Liver (tissue), 9 donors: ENCODE measurements around the gene SH3BP5. TPM values are rescaled to one million over a fixed set of nuclear protein-coding genes. Genes with fewer than 3 reads are reported as not detected.

ENCODE experiments used
- DNase-seq: peaks from one replicate; pipeline ENCODE4 v3.0.0-alpha.2; 2017; ENCODE audit warnings: low spot score
- H3K27ac ChIP-seq, 2 donors: one replicate each; pipeline ENCODE4 v1.7.0; 2013; ENCODE audit warnings: inconsistent platforms in 2 of 2, low read length in 2 of 2, control low read depth in 1 of 2, low read depth in 1 of 2, mild to moderate bottlenecking in 1 of 2
- H3K27me3 ChIP-seq, 4 donors: one replicate each; pipeline versions ENCODE4 v1.6.1 to v1.7.0; 2013; ENCODE audit warnings: low read length in 3 of 4, inconsistent platforms in 1 of 4, mild to moderate bottlenecking in 1 of 4, moderate library complexity in 1 of 4; ENCODE audit not compliant: control insufficient read depth in 4 of 4, insufficient read depth in 4 of 4
- H3K36me3 ChIP-seq, 4 donors: one replicate each; pipeline versions ENCODE4 v1.6.1 to v1.7.0; 2013; ENCODE audit warnings: low read length in 3 of 4, mild to moderate bottlenecking in 3 of 4, low read depth in 1 of 4, moderate library complexity in 1 of 4; ENCODE audit not compliant: control insufficient read depth in 4 of 4, insufficient read depth in 3 of 4
- H3K4me1 ChIP-seq, 4 donors: one replicate each; pipeline versions ENCODE4 v1.6.1 to v1.7.0; 2013; ENCODE audit warnings: low read length in 3 of 4, mild to moderate bottlenecking in 3 of 4, moderate library complexity in 1 of 4; ENCODE audit not compliant: control insufficient read depth in 4 of 4, insufficient read depth in 4 of 4
- H3K4me3 ChIP-seq, 3 donors: one replicate each; pipeline versions ENCODE4 v1.6.1 to v1.7.0; 2013; ENCODE audit warnings: low read length in 3 of 3, control low read depth in 1 of 3, low read depth in 1 of 3, mild to moderate bottlenecking in 1 of 3
- H3K9ac ChIP-seq, 2 donors: one replicate each; pipeline ENCODE4 v1.7.0; 2013; ENCODE audit warnings: low read length in 2 of 2, mild to moderate bottlenecking in 2 of 2, moderate library complexity in 2 of 2, control low read depth in 1 of 2, low read depth in 1 of 2
- H3K9me3 ChIP-seq, 4 donors: one replicate each; pipeline versions ENCODE4 v1.6.1 to v1.7.0; 2013; ENCODE audit warnings: low read length in 3 of 4; ENCODE audit not compliant: control insufficient read depth in 4 of 4
- CTCF ChIP-seq: fragments of 150-350 bp; IDR thresholded peaks from 2 replicates; pipeline ENCODE4 v1.5.1; 2017; ENCODE audit warnings: improper control_type of control experiment, low read depth, low read length; ENCODE audit not compliant: missing input control
- EGR1 ChIP-seq, 2 donors: IDR thresholded peaks; 2 replicates each; pipeline ENCODE4 v1.6.1; 2016 to 2018; ENCODE audit warnings: antibody characterized with exemption in 2 of 2, low read depth in 2 of 2
- FOXA1 ChIP-seq: IDR thresholded peaks from 2 replicates; pipeline ENCODE4 v1.6.1; 2016; ENCODE audit warnings: antibody characterized with exemption
- FOXA2 ChIP-seq: IDR thresholded peaks from 2 replicates; pipeline ENCODE4 v1.6.1; 2016; ENCODE audit warnings: antibody characterized with exemption
- GABPA ChIP-seq, 2 donors: IDR thresholded peaks in 1 of 2; conservative IDR thresholded peaks in 1 of 2; 2 replicates each; pipeline ENCODE4 v1.6.1; 2016; ENCODE audit warnings: antibody characterized with exemption in 2 of 2, mild to moderate bottlenecking in 1 of 2, moderate library complexity in 1 of 2
- HNF4A ChIP-seq, 2 donors: conservative IDR thresholded peaks; 2 replicates each; pipeline ENCODE4 v1.6.1; 2016; ENCODE audit warnings: antibody characterized with exemption in 2 of 2, mild to moderate bottlenecking in 2 of 2
- HNF4G ChIP-seq: IDR thresholded peaks from 2 replicates; pipeline ENCODE4 v1.6.1; 2016; ENCODE audit warnings: antibody characterized with exemption
- JUND ChIP-seq, 2 donors: IDR thresholded peaks; 2 replicates each; pipeline ENCODE4 v1.6.1; 2016; ENCODE audit warnings: antibody characterized with exemption in 2 of 2
- RAD21 ChIP-seq, 2 donors: IDR thresholded peaks; 2 replicates each; pipeline ENCODE4 v1.6.1; 2016; ENCODE audit warnings: antibody characterized with exemption in 2 of 2, mild to moderate bottlenecking in 2 of 2
- RXRA ChIP-seq, 2 donors: IDR thresholded peaks; 2 replicates each; pipeline ENCODE4 v1.6.1; 2017 to 2018; ENCODE audit warnings: antibody characterized with exemption in 2 of 2, mild to moderate bottlenecking in 1 of 2
- SP1 ChIP-seq: IDR thresholded peaks from 2 replicates; pipeline ENCODE4 v1.6.1; 2018; ENCODE audit warnings: antibody characterized with exemption, mild to moderate bottlenecking
- TAF1 ChIP-seq: conservative IDR thresholded peaks from 2 replicates; pipeline ENCODE4 v1.6.1; 2016; ENCODE audit warnings: antibody characterized with exemption, mild to moderate bottlenecking
- WGBS: extraction: QIAGEN DNeasy Blood & Tissue Kit; methylation state at CpG from one replicate; pipeline ENCODE4 v1.1.7; 2013; 5-methylcytosine and 5-hydroxymethylcytosine counted together
- polyA plus RNA-seq, 2 donors: library from polyadenylated mRNA; stranded (reverse) in 1 of 2; unstranded in 1 of 2; fragments of 200-250 nt in 1 of 2; fragments of >200 nt in 1 of 2; fragmentation: Nextera tagmentation in 1 of 2; extraction: Ambion mirVana in 1 of 2; gene quantifications; one replicate each; pipeline versions ENCODE4 v1.2.1 to v1.2.3, GENCODE V29; 2013 to 2015
- total RNA-seq, 2 donors: library from RNA; depleted of rRNA; stranded (reverse); fragments of >200 nt; gene quantifications; one replicate each; pipeline ENCODE4 v1.2.3, GENCODE V29; 2014
- TF ChIP-seq, protein P1 (sequence below): IDR thresholded peaks from 2 replicates; pipeline ENCODE4 v1.6.1; 2016; ENCODE audit warnings: antibody characterized with exemption
- TF ChIP-seq, protein P2 (sequence below): IDR thresholded peaks from 2 replicates; pipeline ENCODE4 v1.6.1; 2016; ENCODE audit warnings: antibody characterized with exemption
- TF ChIP-seq, protein P3 (sequence below): IDR thresholded peaks from 2 replicates; pipeline ENCODE4 v1.6.1; 2016; ENCODE audit warnings: antibody characterized with exemption
- TF ChIP-seq, protein P4 (sequence below): IDR thresholded peaks from 2 replicates; pipeline ENCODE4 v1.6.1; 2016; ENCODE audit warnings: antibody characterized with exemption, mild to moderate bottlenecking
- donor health status: healthy.
- donor health status: healthy.
- donor health status: healthy.
- donor health status: healthy.
- donor health status: healthy.

Gene SH3BP5
- total and polyA plus RNA-seq, 4 donors, result 3.5 to 17.9 (median 11.8) TPM

DNA sequence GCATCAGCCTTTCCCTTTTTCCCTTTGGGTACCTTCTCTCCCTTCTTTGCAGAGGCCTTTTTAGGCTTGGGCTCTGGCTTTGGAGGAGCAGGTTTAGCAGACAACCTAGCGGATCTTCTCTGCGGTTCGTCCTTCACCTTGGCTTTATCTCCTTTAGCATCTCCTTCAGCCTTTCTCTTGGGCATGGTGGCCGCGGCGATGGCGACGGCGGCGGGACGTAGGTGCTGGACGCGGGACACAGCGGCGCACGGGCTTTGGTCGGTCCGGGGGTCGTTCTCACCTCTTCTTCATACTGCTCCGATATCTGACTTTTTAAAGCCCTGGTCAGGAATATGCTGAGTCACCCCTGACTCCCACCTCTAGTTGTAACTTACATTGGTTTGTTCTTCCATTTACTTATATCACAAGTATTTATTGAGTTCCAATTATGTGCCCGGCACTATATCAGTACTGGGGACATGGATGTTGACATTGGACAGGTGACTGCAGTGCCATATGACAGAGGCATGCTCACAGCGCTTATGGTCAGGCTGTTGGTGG is 43.1 kb upstream of the SH3BP5 start:
- no peak for DNase-seq
- Histone ChIP-seq H3K27me3 (no peaks in the 10 kb centered on the region), H3K9me3 (no peaks in the 10 kb centered on the region), H3K4me3 (no peak overlapping the region), H3K4me1 (peaks cover 0 to 3% (median 0%) of the 10 kb centered on the region in 4 donors), H3K36me3 (no peaks in the 10 kb centered on the region), H3K27ac (no peak overlapping the region), H3K9ac (no peak overlapping the region)
- 95% methylated on average over 22 of the region's 22 CpGs for WGBS
- TF ChIP-seq RXRA (IDR thresholded peaks at IDR 0.05) (no peak), FOXA1 (no peak), SP1 (no peak), RAD21 (IDR thresholded peaks at IDR 0.05) (no peak), FOXA2 (no peak), CTCF (no peak), HNF4A (conservative IDR thresholded peaks at IDR 0.05) (no peak), HNF4G (no peak), TAF1 (no peak), EGR1 (IDR thresholded peaks at IDR 0.05; ENCODE audit: low read depth in 2 of 2) (no peak)
- TF ChIP-seq, protein P1, sequence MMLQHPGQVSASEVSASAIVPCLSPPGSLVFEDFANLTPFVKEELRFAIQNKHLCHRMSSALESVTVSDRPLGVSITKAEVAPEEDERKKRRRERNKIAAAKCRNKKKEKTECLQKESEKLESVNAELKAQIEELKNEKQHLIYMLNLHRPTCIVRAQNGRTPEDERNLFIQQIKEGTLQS, result no peak
- TF ChIP-seq, protein P2, sequence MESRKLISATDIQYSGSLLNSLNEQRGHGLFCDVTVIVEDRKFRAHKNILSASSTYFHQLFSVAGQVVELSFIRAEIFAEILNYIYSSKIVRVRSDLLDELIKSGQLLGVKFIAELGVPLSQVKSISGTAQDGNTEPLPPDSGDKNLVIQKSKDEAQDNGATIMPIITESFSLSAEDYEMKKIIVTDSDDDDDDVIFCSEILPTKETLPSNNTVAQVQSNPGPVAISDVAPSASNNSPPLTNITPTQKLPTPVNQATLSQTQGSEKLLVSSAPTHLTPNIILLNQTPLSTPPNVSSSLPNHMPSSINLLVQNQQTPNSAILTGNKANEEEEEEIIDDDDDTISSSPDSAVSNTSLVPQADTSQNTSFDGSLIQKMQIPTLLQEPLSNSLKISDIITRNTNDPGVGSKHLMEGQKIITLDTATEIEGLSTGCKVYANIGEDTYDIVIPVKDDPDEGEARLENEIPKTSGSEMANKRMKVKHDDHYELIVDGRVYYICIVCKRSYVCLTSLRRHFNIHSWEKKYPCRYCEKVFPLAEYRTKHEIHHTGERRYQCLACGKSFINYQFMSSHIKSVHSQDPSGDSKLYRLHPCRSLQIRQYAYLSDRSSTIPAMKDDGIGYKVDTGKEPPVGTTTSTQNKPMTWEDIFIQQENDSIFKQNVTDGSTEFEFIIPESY, result no peak
- TF ChIP-seq, protein P3, sequence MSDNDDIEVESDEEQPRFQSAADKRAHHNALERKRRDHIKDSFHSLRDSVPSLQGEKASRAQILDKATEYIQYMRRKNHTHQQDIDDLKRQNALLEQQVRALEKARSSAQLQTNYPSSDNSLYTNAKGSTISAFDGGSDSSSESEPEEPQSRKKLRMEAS, result no peak

GRCh38 chr3:15372918-15373317 is 40.5 kb upstream of the SH3BP5 start:
- Histone ChIP-seq H3K4me3 (no peak overlapping the region), H3K27ac (no peak overlapping the region)
- 93% methylated on average over 4 of the region's 4 CpGs for WGBS

More at GRCh38 chr3:15372918-15373317, 40.5 kb upstream of the SH3BP5 start:
- Histone ChIP-seq H3K4me1 (peaks cover 0 to 2% (median 0%) of the 10 kb centered on the region in 4 donors), H3K9me3 (no peaks in the 10 kb centered on the region), H3K36me3 (no peaks in the 10 kb centered on the region), H3K27me3 (no peaks in the 10 kb centered on the region), H3K9ac (no peak overlapping the region)
- TF ChIP-seq, protein P4, sequence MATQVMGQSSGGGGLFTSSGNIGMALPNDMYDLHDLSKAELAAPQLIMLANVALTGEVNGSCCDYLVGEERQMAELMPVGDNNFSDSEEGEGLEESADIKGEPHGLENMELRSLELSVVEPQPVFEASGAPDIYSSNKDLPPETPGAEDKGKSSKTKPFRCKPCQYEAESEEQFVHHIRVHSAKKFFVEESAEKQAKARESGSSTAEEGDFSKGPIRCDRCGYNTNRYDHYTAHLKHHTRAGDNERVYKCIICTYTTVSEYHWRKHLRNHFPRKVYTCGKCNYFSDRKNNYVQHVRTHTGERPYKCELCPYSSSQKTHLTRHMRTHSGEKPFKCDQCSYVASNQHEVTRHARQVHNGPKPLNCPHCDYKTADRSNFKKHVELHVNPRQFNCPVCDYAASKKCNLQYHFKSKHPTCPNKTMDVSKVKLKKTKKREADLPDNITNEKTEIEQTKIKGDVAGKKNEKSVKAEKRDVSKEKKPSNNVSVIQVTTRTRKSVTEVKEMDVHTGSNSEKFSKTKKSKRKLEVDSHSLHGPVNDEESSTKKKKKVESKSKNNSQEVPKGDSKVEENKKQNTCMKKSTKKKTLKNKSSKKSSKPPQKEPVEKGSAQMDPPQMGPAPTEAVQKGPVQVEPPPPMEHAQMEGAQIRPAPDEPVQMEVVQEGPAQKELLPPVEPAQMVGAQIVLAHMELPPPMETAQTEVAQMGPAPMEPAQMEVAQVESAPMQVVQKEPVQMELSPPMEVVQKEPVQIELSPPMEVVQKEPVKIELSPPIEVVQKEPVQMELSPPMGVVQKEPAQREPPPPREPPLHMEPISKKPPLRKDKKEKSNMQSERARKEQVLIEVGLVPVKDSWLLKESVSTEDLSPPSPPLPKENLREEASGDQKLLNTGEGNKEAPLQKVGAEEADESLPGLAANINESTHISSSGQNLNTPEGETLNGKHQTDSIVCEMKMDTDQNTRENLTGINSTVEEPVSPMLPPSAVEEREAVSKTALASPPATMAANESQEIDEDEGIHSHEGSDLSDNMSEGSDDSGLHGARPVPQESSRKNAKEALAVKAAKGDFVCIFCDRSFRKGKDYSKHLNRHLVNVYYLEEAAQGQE, result no peak
- TF ChIP-seq RAD21 (IDR thresholded peaks at IDR 0.05) (no peak), EGR1 (IDR thresholded peaks at IDR 0.05; ENCODE audit: low read depth in 2 of 2) (no peak), SP1 (no peak), TAF1 (no peak), FOXA2 (no peak), JUND (IDR thresholded peaks at IDR 0.05) (no peak), HNF4G (no peak), CTCF (no peak), RXRA (IDR thresholded peaks at IDR 0.05) (no peak), GABPA (IDR thresholded peaks at IDR 0.05 in 1 of 2, conservative IDR thresholded peaks at IDR 0.05 in 1 of 2) (no peak), HNF4A (conservative IDR thresholded peaks at IDR 0.05) (no peak)
- TF ChIP-seq, protein P1, result no peak
- TF ChIP-seq, protein P2, result no peak
- no peak for DNase-seq
